Epithelial cell of prostate (primary cell): ENCODE data around the gene ENG.

Source experiments
- DNase-seq: peaks from one replicate; pipeline ENCODE4 v3.0.0-alpha.2; 2011; ENCODE audit warnings: low read depth, low spot score
- H3K27ac ChIP-seq: fragments of 450-650 bp; 2 replicates; pipeline ENCODE4 v1.5.1; 2017; ENCODE audit warnings: mild to moderate bottlenecking

The ENG gene

GRCh38 chr9:127802576-127803443 lies 51.6 kb downstream of the ENG start, which contains the start of gene FPGS:
Gene FPGS, plus strand, starts transcription at chr9:127802882. Its CDS starts 43 bp downstream, at chr9:127802925.
- no peak for DNase-seq
- peak within 1 kb of the TSS; percentile 94 for H3K27ac ChIP-seq

GRCh38 chr9:127801955-127802575 lies 52.4 kb downstream of the ENG start:
- H3K27ac ChIP-seq, result peak overlapping the region; percentile 94
- no peak for DNase-seq

- no peak for DNase-seq
- no peak overlapping the region for H3K27ac ChIP-seq
Observed at GRCh38 chr9:127796852-127797370, 57.5 kb downstream of the ENG start.

- no peak overlapping the region for H3K27ac ChIP-seq
- DNase-seq, result no peak
Observed at GRCh38 chr9:127796225-127796813, 58.1 kb downstream of the ENG start.

- no peak overlapping the region for H3K27ac ChIP-seq
- DNase-seq, result no peak
Observed at GRCh38 chr9:127794001-127794791, 60.3 kb downstream of the ENG start.

- DNase-seq, result no peak
- no peak overlapping the region for H3K27ac ChIP-seq
Observed at GRCh38 chr9:127793093-127793708, 61.3 kb downstream of the ENG start.

- no peak for DNase-seq
- H3K27ac ChIP-seq, result no peak overlapping the region
Observed at GRCh38 chr9:127792417-127793031, 61.9 kb downstream of the ENG start.

GRCh38 chr9:127791085-127791484 lies 63.4 kb downstream of the ENG start:
- DNase-seq, result no peak
- H3K27ac ChIP-seq, result no peak overlapping the region

GRCh38 chr9:127790094-127790855 lies 64.2 kb downstream of the ENG start:
- no peak for DNase-seq
- no peak overlapping the region for H3K27ac ChIP-seq

- no peak for DNase-seq
- H3K27ac ChIP-seq, result no peak overlapping the region
Observed at GRCh38 chr9:127789179-127789578, 65.3 kb downstream of the ENG start.

GRCh38 chr9:127788337-127789011 lies 66.0 kb downstream of the ENG start:
- H3K27ac ChIP-seq, result no peak overlapping the region
- DNase-seq, result no peak

- H3K27ac ChIP-seq, result peak overlapping the region; percentile 93
- DNase-seq, result no peak
Observed at GRCh38 chr9:127786773-127787104, 67.7 kb downstream of the ENG start.

- peak within 1 kb of the TSS; percentile 93 for H3K27ac ChIP-seq
- DNase-seq, result no peak
Observed at GRCh38 chr9:127785933-127786772, 68.3 kb downstream of the ENG start, which contains the start of gene CDK9. Gene CDK9, plus strand, starts transcription at chr9:127786034. Its CDS starts 115 bp downstream, at chr9:127786149.

- no peak for DNase-seq
Observed at GRCh38 chr9:127785023-127785932, 69.2 kb downstream of the ENG start.

GRCh38 chr9:127783111-127784008 lies 71.1 kb downstream of the ENG start:
- no peak for DNase-seq
- H3K27ac ChIP-seq, result no peak overlapping the region

More at GRCh38 chr9:127785023-127785932, 69.2 kb downstream of the ENG start:
- peak overlapping the region; percentile 93 for H3K27ac ChIP-seq
